ENCODE data around the gene MZT2A.
"Not testable (repeated sequence)": the region's sequence is repeated elsewhere in the genome, so short reads cannot be mapped to it uniquely, and the experiment has no call there.

Gene MZT2A

DNA sequence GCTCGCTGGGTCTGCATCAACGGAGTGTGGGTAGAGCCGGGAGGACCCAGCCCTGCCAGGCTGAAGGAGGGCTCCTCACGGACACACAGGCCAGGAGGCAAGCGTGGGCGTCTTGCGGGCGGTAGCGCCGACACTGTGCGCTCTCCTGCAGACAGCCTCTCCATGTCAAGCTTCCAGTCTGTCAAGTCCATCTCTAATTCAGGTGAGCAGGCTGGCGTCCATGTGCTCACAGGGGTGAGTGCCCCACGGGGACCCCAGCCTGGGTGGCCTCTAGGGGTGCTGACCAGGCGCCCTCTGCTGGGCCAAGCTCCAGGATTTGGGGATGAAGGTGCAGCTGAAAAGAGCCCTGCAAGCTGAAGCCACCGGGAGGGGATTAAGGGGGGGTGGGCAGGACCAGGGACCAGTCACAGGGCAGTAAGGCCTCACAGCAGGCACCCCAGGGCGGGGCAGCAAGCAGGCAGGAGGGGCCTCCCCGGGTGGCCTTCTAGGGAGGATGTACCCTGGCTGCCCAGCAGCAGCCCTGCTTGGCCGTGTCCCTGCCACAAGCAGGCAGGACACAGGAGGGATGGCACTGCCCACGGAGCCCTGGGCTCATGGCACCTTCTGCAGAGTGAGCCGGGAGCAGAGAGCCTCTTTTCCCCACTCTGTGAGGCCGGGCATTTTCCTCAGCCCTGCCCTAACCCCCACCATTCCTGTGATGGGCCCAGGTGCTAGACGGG lies 38.6 kb upstream of the MZT2A start:
- H3K27me3 ChIP-seq (ENCODE audit: insufficient read depth, insufficient read length); DNase-seq (ENCODE audit: low read depth, low spot score); H3K36me3 ChIP-seq (ENCODE audit: insufficient read depth, insufficient read length, low read length); H3K9ac ChIP-seq (ENCODE audit: insufficient read length, low read depth); H3K9me3 ChIP-seq (ENCODE audit: insufficient read depth, low read length); H3K4me1 ChIP-seq (ENCODE audit: insufficient read depth, insufficient read length); H3K4me3 ChIP-seq (ENCODE audit: insufficient read length, low read depth): not testable (repeated sequence)

DNA sequence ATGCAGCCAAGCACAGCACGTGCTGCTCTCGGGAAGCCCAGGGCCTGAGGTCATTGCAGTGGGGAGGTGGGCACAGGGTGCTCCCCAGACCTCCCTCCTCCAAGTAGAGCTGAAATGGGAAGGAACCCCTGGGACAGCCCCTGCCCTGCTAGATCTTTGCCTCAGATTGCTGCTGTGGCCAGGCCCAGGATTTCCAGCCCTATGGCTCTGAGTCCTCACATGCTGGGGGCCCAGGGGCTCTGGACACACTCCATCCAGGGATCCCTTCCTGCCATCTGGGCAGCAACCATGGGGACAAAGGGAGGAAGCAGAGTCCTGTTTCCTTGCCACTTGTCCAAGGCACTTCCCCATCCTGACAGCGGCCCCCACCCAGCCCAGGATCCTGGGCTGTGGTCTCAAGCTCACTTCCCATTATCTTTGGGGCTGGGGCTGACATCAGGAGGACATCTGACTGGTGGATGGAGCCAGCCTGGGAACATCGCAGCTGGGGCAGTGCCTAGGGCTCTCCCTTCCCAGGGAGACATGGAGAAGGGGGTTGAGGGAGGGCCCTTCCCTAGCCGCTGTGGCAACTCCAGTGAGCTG lies 37.8 kb upstream of the MZT2A start:
- not testable (repeated sequence) for H3K36me3 ChIP-seq (ENCODE audit: insufficient read depth, insufficient read length, low read length); H3K9me3 ChIP-seq (ENCODE audit: insufficient read depth, low read length); H3K9ac ChIP-seq (ENCODE audit: insufficient read length, low read depth); DNase-seq (ENCODE audit: low read depth, low spot score); H3K27me3 ChIP-seq (ENCODE audit: insufficient read depth, insufficient read length); H3K4me1 ChIP-seq (ENCODE audit: insufficient read depth, insufficient read length); H3K4me3 ChIP-seq (ENCODE audit: insufficient read length, low read depth)

DNA sequence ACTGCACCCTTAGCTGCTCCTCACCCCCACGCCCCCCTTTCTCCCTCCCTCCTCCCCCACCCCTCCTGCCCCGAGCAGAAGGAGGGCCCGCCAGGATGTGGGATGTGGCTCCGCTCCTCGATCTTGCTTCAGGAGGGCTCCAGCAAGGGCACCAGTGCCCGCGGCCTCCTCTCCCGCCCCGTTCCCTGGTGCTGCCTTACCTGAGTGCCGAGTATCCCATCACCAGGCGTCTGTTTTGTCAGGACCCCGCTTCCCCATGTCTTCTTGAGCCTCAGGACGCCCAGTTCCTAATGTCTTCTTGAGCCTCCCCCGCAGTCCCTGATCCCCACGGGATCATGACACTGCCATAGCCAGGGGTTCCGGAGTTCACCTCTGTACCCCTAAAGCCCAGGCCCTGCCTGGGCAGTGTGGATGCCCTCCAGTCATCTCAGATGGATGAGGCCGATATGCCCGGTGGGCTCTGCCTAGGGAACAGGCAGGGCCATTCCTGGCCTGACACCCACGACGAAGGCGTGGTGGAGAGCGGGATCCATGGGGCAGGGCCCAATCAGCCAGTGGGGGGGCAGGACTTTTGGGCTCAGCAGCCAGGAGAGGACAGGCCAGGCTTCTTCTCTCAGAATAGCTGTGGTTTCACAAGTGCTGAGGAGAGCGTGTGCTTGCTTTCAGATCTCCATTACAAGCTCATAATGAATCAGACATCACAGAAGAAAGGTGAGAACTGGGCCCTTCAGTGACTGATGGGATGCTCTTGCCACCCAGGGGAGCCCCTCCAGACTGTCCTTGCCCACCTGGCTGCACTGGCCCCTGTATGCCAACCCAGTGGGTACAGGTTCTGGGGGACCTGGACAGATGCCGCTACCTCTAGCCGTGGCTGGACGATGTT lies 37.0 kb upstream of the MZT2A start:
- H3K36me3 ChIP-seq (ENCODE audit: insufficient read depth, insufficient read length, low read length); H3K27me3 ChIP-seq (ENCODE audit: insufficient read depth, insufficient read length); H3K9me3 ChIP-seq (ENCODE audit: insufficient read depth, low read length); DNase-seq (ENCODE audit: low read depth, low spot score); H3K4me1 ChIP-seq (ENCODE audit: insufficient read depth, insufficient read length): not testable (repeated sequence)
- peak overlapping the region; percentile 15 for H3K9ac ChIP-seq (ENCODE audit: insufficient read length, low read depth)
- H3K4me3 ChIP-seq (ENCODE audit: insufficient read length, low read depth), result peak overlapping the region; percentile 24

DNA sequence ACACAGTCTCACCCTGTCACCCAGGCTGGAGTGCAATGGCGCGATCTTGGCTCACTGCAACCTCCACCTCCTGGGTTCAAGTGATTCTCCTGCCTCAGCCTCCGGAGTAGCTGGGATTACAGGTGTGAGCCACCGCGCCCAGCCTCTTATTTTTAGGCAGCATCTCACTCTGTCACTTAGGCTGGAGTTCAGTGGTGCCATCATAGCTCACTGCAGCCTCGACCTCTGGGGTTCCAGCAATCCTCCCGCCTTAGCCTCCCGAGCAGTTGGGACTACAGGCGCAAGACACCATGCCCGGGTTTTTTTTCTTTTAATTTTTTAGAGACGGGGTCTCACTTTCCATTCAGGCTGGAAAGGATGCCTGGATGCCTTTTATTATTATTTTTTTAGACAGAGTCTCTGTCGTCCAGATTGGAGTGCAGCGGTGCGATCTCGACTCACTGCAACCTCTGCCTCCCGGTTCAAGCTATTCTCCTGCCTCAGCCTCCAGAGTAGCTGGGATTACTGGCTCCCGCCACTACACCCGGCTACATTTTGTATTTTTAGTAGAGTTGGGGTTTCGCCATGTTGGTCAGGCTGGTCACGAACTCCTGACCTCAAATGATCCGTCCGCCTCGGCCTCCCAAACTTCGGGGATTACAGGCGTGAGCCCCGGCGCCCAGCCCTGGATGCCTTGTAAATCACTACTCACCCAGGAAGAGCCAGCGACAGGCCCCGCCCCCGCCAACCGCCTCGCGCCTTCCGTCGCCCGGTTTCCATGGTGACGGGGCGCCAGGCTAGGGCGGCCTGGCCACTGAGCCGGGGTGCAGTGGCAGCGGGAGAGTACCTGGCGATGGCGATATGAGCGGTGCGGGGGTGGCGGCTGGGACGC lies 35.2 kb upstream of the MZT2A start, which contains the start of gene CCDC74A:
Gene CCDC74A (plus strand): TSS at position 758 of the 871 bp plus-strand sequence. CDS start 83 bp downstream, at position 841.
- peak within 1 kb of the TSS; percentile 61 for H3K9ac ChIP-seq (ENCODE audit: insufficient read length, low read depth)
- peak; percentile 57 for DNase-seq (ENCODE audit: low read depth, low spot score)
- H3K27me3 ChIP-seq (ENCODE audit: insufficient read depth, insufficient read length); H3K36me3 ChIP-seq (ENCODE audit: insufficient read depth, insufficient read length, low read length); H3K4me1 ChIP-seq (ENCODE audit: insufficient read depth, insufficient read length); H3K9me3 ChIP-seq (ENCODE audit: insufficient read depth, low read length): not testable (repeated sequence)
- peak within 1 kb of the TSS; percentile 47 for H3K4me3 ChIP-seq (ENCODE audit: insufficient read length, low read depth)

DNA sequence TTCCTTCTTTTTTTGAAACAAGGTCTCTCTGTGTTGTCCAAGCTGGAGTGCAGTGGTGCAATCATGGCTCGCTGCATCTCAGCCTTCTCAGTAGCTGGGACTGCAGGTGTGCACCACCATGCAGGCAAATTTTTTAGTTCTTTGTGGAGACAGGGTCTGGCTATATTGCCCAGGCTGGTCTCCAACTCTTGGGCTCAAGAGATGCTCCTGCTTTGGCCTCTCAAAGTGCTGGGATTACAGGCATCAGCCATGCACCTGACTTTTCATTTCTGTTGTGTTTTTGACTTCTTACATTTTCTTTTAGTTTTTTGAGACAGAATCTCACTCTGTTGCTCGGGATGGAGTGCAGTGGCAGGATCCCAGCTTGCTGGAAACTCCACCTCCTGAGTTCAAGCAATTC lies 33.1 kb upstream of the MZT2A start:
- H3K27me3 ChIP-seq (ENCODE audit: insufficient read depth, insufficient read length); H3K9ac ChIP-seq (ENCODE audit: insufficient read length, low read depth); H3K4me3 ChIP-seq (ENCODE audit: insufficient read length, low read depth); H3K9me3 ChIP-seq (ENCODE audit: insufficient read depth, low read length); DNase-seq (ENCODE audit: low read depth, low spot score); H3K4me1 ChIP-seq (ENCODE audit: insufficient read depth, insufficient read length): not testable (repeated sequence)
- peaks cover 14% of the 10 kb centered on the region for H3K36me3 ChIP-seq (ENCODE audit: insufficient read depth, insufficient read length, low read length)

DNA sequence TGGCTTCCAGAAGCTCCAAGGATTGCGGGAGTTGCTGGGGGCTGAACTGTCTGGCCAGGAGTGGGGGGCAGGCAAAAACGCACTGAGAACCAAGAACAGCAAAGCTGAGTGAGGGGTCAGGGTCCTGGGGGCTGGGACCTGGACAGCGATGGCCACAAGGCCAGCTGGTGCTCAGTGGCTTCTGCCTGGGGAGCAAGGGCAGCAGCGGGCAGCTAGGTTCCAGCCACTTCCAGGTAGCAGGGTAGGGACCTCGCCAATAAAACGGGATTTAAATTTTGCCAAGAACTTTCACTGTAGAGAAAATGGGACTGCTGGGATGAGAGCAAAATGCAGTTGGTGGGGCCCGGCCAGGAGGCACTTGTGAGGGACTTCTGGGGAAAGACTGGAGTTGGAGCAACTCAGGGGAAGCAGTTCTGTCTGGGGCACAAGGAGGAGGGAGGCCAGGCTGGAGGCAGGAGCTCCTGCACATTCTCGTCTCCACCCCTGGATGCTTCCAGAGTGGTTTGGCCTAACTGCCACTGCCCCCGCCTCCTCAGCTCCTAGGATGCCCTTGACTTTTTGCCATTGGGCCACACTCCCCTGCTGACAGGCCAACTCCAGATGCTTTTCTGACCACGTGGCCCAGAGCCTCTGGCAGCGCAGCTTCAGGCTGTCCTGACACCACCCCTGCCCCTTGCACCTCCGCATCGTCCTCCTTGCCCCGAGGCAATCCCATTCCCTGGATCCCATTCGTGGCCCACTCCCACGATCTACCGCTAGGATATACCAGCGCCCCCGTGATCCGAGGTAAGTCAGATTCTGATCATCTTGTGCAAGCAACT lies 30.0 kb upstream of the MZT2A start:
- Histone ChIP-seq H3K9me3 (ENCODE audit: insufficient read depth, low read length) (no peaks in the 10 kb centered on the region), H3K4me1 (ENCODE audit: insufficient read depth, insufficient read length) (no peaks in the 10 kb centered on the region), H3K4me3 (ENCODE audit: insufficient read length, low read depth) (no peak overlapping the region), H3K27me3 (ENCODE audit: insufficient read depth, insufficient read length) (no peaks in the 10 kb centered on the region), H3K36me3 (ENCODE audit: insufficient read depth, insufficient read length, low read length) (peaks cover 43% of the 10 kb centered on the region), H3K9ac (ENCODE audit: insufficient read length, low read depth) (no peak overlapping the region)
- DNase-seq (ENCODE audit: low read depth, low spot score), result no peak
- TF ChIP-seq ZNF274 (IDR thresholded peaks at IDR 0.05; ENCODE audit: low read depth, low read length) (no peak), SUZ12 (IDR thresholded peaks at IDR 0.05; ENCODE audit: extremely low read depth, insufficient read depth, insufficient read length) (no peak), YY1 (IDR thresholded peaks at IDR 0.05; ENCODE audit: insufficient read depth, insufficient read length) (no peak)

DNA sequence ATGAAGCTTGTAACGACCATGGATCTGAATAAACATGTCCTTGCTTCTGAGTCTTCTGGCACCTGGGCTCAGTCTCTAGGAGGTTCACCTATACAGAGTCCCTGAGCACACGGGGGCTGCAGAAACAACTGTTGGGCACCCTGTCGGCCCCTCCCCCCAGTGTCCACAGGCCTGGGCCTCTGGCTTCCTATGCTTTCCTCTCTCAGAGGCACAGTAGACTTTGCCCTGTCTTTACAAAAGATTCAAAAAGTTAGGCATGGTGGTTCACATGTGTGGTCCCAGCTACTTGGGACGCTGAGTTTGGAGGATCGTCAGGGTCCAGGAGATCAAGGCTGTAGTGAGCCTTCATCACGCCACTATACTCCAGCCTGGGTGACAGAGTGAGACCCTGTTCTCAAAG lies 29.3 kb upstream of the MZT2A start:
- H3K27me3 ChIP-seq (ENCODE audit: insufficient read depth, insufficient read length); H3K9me3 ChIP-seq (ENCODE audit: insufficient read depth, low read length); H3K4me1 ChIP-seq (ENCODE audit: insufficient read depth, insufficient read length); DNase-seq (ENCODE audit: low read depth, low spot score); H3K4me3 ChIP-seq (ENCODE audit: insufficient read length, low read depth); H3K9ac ChIP-seq (ENCODE audit: insufficient read length, low read depth): not testable (repeated sequence)
- H3K36me3 ChIP-seq (ENCODE audit: insufficient read depth, insufficient read length, low read length), result peaks cover 50% of the 10 kb centered on the region
